GM18507 (cell line): ENCODE data around the gene AEBP2.
"Not testable (repeated sequence)": the region's sequence is repeated elsewhere in the genome, so short reads cannot be mapped to it uniquely, and the experiment has no call there.

ENCODE experiments used
- DNase-seq: peaks from one replicate; pipeline ENCODE4 v3.0.0; 2011; ENCODE audit warnings: low read depth; ENCODE audit not compliant: insufficient read length; ENCODE audit errors: extremely low spot score
- FAIRE-seq: peaks from 2 replicates; lab custom pipeline; 2011; peaks lifted over from hg19 to GRCh38; lab: Jason Lieb, UNC

AEBP2 gene

GRCh38 chr12:19449814-19450213 is 10.5 kb downstream of the AEBP2 start:
- DNase-seq (no peak), FAIRE-seq (no peak)

GRCh38 chr12:19450362-19450761 is 11.1 kb downstream of the AEBP2 start:
- FAIRE-seq (no peak), DNase-seq (no peak)

DNA sequence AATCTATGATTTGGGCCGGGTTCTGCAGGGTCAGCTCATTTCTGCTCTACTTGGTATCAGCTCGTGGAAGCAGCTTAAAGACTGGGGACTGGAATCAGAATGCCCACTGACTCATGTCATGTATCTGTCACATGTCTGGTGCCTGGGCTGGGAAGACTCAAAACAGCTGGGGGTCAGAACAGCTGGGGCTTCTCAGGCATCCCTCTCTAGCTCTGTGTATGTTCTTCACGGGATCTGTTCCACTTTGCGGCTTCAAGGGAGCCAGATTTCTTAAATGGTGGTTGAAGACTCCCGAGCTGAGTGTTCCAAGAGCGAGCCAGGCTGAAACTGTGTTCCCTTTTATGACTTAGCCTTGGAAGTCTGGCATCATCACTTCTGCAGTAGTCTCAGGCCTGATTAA is 11.9 kb downstream of the AEBP2 start:
- DNase-seq (no peak), FAIRE-seq (no peak)

- no peak for DNase-seq
- no peak for FAIRE-seq
Observed at GRCh38 chr12:19453961-19454360, 14.7 kb downstream of the AEBP2 start.

DNA sequence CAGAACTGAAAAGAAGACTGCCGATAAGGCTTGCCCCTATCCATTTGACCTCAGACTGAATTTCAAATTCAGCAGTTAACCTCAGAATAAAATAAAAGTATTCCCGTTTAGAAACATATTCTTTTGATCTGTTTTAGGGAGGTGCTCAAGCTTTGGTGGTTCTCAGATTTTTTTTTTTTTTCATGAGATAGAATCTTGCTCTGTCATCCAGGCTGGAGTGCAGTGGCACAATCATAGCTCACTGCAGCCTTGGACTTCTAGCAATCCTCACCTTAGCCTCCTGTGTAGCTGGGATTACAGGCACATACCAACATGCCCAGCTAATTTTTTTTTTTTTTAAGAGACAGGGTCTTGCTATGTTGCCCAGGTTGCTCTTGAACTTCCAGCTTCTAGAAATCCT is 15.5 kb downstream of the AEBP2 start:
- FAIRE-seq (no peak), DNase-seq (no peak)

GRCh38 chr12:19456176-19456575 is 16.9 kb downstream of the AEBP2 start:
- DNase-seq (no peak), FAIRE-seq (no peak)

DNA sequence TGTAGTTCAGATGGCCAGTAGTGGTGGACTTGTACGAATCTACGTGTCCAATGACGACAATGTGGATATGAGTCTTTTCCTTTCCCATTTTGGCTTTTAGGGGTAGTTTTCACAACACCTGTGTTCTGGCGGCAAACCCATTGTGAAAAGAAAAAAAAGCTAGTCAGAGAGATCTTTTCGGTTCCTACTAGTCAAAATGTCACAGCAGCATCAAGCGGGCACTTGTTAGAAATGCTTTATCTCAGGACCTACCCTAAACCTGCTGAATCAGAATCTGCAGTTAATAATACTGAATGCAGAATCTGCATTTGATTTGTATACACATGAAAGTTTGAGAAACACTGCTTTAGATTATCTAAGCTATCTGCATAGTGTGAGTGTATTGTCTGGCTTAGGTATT is 18.3 kb downstream of the AEBP2 start:
- peak; percentile 50 for FAIRE-seq
- no peak for DNase-seq

GRCh38 chr12:19458733-19459132 is 19.4 kb downstream of the AEBP2 start:
- DNase-seq: no peak
- no peak for FAIRE-seq

GRCh38 chr12:19461999-19462398 is 22.7 kb downstream of the AEBP2 start:
- DNase-seq (no peak), FAIRE-seq (peak; percentile 26)

DNA sequence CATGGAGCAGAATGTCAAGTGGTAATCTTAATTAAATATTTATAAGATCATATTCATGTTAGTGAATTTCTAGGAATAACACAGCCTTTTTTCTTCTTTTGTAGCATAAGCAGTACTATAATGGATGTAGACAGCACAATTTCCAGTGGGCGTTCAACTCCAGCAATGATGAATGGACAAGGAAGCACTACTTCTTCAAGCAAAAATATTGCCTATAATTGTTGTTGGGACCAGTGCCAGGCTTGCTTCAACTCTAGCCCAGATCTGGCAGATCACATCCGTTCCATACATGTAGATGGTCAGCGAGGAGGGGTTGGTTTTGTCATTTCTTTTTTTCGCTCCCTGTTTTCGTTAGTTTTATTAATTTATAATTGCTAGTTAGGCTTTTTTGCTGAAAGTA is 23.1 kb downstream of the AEBP2 start:
- DNase-seq: no peak
- no peak for FAIRE-seq

GRCh38 chr12:19464192-19464580 is 24.9 kb downstream of the AEBP2 start:
- DNase-seq: no peak

DNA sequence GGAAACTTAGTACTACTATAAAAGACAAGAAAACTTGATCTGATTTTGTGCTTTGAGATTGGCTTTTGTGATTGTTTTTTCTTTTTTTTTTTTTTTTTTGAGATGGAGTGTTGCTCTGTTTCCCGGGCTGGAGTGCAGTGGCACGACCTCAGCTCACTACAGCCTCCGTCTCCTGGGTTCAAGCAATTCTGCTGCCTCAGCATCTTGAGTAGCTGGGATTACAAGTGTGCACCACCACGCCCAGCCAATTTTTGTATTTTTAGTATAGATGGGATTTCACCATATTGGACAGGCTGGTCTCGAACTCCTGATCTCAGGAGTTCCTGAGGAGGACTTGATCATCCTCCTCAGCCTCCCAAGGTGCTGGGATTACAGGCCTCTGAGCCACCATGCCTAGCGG is 26.4 kb downstream of the AEBP2 start:
- no peak for DNase-seq
- no peak for FAIRE-seq

More at GRCh38 chr12:19464192-19464580, 24.9 kb downstream of the AEBP2 start:
- FAIRE-seq: no peak

DNA sequence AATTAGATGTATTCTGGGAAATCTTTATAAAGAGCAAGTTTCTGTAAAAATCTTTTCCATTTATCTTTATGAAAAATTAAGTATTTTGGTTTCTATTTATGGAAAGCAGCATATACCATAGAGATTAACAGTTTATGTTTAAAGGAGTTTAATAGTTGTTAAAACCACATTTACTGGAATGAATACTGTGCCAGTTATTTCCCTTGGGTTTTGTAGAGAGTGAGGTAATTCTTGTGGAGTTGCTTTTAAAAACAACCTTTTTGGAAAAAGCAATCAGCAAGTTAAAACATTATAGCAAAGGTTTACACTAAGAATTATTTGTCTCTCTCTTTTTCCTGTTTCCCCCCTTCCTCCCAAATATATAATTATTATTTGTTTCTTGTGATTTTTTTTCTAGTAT is 34.9 kb downstream of the AEBP2 start:
- FAIRE-seq (no peak), DNase-seq (no peak)

DNA sequence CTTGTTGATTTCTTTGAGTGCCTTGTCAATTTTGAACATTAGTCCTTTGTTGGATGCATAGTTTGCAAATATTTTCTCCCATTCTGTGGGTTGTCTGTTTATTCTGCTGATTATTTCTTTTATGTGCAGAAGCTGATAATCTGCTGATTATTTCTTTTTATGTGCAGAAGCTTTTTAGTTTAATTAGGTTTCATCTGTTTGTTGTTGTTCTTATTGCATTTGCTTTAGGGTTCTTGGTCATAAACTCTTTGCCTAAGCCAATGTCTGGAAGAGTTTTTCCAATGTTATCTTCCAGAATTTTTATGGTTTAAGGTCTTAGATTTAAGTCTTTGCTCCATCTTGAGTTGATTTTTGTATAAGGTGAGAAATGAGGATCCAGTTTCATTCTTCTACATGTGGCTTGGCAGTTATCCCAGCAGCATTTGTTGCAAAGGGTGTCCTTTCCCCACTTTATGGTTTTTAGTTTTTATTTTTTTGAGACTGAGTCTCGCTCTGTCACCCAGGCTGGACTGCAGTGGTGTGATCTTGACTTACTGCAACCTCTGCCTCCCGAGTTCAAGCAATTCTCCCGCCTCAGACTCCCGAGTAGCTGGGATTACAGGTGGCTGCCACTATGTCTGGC is 36.7 kb downstream of the AEBP2 start:
- DNase-seq, FAIRE-seq: not testable (repeated sequence)

DNA sequence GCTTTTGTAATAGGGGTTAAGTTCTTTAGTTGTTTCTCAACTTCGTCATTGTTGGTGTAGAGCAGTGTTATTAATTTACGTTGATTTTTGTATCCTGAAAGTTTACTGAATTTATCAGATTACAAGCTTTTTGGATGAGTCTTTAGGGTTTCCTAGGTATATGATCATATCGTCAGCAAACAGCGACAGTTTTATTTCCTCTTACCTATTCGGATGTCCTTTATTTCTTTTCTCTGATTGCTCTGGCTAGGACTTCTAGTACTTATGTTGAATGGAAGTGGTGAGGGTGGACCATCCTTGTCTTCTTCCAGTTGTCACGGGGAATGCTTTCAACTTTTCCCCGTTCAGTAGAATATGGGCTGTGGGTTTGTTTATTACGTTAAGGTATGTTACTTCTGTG is 37.8 kb downstream of the AEBP2 start:
- no peak for DNase-seq
- FAIRE-seq: no peak

- FAIRE-seq: no peak
- no peak for DNase-seq
Observed at GRCh38 chr12:19480459-19480858, 41.2 kb downstream of the AEBP2 start.

DNA sequence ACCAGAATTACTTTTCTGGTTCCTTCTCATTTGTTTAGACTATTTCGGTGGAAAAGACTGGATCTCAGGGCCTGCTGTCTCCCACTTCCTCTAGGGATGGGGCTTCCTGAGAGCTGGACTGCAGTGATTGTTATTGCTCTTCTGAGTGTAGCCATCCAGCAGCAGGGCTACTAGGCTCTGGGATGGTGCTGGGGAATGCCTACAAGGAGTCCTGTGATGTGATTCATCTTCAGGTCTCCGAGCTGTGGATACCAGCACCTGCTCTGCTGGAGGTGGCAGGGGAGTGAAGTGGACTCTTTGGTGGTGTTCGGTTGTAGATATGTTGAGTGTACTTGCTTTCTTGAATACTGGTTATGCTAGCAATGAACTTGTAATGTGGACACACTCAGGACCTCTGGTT is 42.7 kb downstream of the AEBP2 start:
- FAIRE-seq (no peak), DNase-seq (no peak)

DNA sequence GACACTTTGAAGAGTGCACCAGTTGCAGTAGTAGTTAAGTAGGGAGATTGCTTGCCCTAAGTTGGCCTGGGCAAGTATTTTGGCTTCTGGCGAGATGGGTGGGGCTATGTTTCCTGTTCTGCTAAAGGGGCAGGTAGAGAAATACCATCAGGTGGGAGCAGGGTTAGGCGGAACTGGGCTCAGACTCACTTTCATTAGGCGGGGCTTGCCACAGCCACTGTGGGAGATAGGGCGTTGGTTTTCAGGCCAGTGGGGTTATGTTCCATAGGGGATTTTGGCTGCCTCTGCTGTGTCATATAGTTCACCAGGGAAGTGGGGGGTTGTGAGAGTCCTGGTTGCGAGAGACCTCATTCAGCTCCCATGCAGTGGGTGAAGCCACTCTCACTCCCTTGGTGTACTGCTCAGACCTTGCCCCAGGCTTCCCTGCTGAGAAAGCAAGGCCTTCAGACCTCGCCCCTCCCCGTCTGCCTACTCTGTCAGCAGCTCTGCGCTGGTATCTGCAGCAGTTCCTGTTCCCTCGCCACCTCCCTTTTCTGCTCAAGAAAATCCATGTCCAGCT is 43.3 kb downstream of the AEBP2 start:
- DNase-seq (no peak), FAIRE-seq (peak; percentile 67)

- FAIRE-seq (no peak), DNase-seq (no peak)
Observed at GRCh38 chr12:19483727-19484126, 44.4 kb downstream of the AEBP2 start.

- no peak for FAIRE-seq
- no peak for DNase-seq
Observed at GRCh38 chr12:19484738-19485137, 45.4 kb downstream of the AEBP2 start.

DNA sequence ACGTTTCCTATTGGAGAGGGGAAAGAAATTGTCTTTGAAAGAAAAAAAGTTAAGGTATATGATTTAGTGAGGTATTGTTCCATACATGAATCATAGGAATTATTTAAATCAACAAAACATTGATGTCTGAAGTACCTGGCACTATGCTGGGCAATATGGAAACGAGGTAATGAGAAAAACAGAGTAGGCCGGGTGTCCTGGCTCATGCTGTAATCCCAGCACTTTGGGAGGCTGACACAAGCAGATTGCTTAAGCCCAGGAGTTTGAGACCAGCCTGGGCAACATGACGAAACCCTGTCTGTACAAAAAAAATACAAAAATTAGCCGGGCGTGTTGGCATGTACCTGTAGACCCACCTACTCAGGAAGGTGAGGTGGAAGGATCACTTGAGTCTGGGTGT is 45.9 kb downstream of the AEBP2 start:
- DNase-seq (no peak), FAIRE-seq (no peak)

- DNase-seq: no peak
- no peak for FAIRE-seq
Observed at GRCh38 chr12:19489168-19489567, 49.9 kb downstream of the AEBP2 start.
